Tibial artery (tissue), 4 donors: ENCODE data around the gene MAP2K4.
A peak's percentile ranks its signal among the peaks of the same experiment; 100 is the strongest.

Source experiments
- DNase-seq, 2 donors: peaks; one replicate each; pipeline ENCODE4 v3.0.0-alpha.2; 2019
- H3K27ac ChIP-seq, 2 donors: fragments of 200-600 bp; sonication (generic) in 1 of 2; 1 replicate in 1 of 2; 2 replicates in 1 of 2; pipeline ENCODE4 v1.5.1; 2018 to 2019; ENCODE audit warnings: mild to moderate bottlenecking in 1 of 2
- H3K27me3 ChIP-seq, 2 donors: fragments of 200-600 bp; sonication (generic) in 1 of 2; one replicate each; pipeline versions ENCODE4 v1.5.1 to v1.6.0; 2016 to 2019
- H3K36me3 ChIP-seq, 3 donors: fragments of 200-600 bp; sonication (generic) in 2 of 3; one replicate each; pipeline ENCODE4 v1.5.1; 2016 to 2019; ENCODE audit warnings: mild to moderate bottlenecking in 2 of 3
- H3K4me1 ChIP-seq, 4 donors: fragments of 200-600 bp; sonication (generic) in 2 of 4; 1 replicate in 3 of 4; 2 replicates in 1 of 4; pipeline ENCODE4 v1.5.1; 2016 to 2019
- H3K4me3 ChIP-seq, 2 donors: fragments of 200-600 bp; sonication (generic) in 1 of 2; 1 replicate in 1 of 2; 2 replicates in 1 of 2; pipeline ENCODE4 v1.5.1; 2018 to 2019; ENCODE audit warnings: mild to moderate bottlenecking in 2 of 2
- H3K9me3 ChIP-seq, 3 donors: fragments of 200-600 bp; sonication (generic) in 1 of 3; one replicate each; pipeline ENCODE4 v1.5.1; 2016 to 2019
- intact Hi-C: fragments of 100-400 bp; cut with DNase I; formaldehyde crosslinking; loops from one replicate; pipeline ENCODE4 v1.15.0; 2023; ENCODE audit warnings: low total_unique reads
- TF ChIP-seq, protein P1 (sequence below), 2 experiments: fragments of 200-600 bp in 1 of 2; fragments of 450-650 bp in 1 of 2; IDR thresholded peaks; one replicate each; pipeline ENCODE4 v1.5.1; 2017 to 2019; ENCODE audit warnings: antibody characterized with exemption in 2 of 2, mild to moderate bottlenecking in 1 of 2, moderate library complexity in 1 of 2

MAP2K4 gene

DNA sequence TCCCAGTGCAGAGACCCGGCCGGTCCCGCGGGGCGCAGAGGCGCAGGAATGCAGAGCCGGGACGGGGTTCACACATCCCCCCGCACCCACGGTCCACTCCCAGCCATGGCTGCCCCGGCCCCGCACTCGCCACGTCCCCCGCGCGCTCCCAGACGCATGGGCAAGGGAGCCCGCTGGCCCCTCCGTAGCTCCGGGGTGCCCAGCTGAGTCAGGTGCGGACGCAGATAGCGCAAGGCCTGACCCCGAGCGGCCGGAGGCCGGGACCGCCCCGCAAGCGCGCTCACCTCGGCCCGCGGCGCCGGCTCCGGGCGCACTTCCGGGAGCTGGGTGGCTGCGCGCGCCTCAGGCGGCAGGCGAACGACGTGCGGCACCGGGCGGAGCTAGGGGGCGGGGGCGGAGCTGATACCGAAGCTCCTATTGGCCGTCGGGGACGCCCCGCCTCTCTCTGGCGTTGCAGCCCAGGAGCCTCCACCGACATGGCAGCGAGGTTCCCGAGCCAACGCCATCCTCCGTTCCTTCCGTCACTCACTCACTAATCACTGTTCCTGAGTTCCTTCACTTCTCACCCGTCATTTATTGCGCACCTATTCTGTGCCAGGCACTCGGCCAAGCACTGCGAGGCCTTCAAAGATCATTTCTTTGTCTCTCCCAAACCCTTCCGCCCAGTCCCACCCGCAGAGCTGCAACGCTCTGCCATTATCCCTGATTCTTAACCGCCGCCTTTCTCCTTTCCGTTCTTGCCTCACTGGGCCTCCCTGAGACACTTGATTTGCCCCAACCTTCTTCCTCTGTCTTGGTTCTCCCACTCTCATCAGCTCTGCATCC lies 23.3 kb upstream of the MAP2K4 start, which contains the start of gene ZNF18:
TSS of gene ZNF18 (minus strand) at position 329 of the 825 bp plus-strand sequence. CDS start 4,646 bp downstream, outside the sequence.
- Histone ChIP-seq H3K27ac (peak within 1 kb of the TSS; percentile 77 to 88), H3K4me3 (peak within 1 kb of the TSS; percentile 68 to 79), H3K27me3 (no peaks in the 10 kb centered on the region), H3K9me3 (no peaks in the 10 kb centered on the region), H3K36me3 (peaks cover 0 to 4% (median 4%) of the 10 kb centered on the region in 3 donors), H3K4me1 (peaks cover 0 to 9% (median 4%) of the 10 kb centered on the region in 4 donors)
- peak; percentile 94 to 98 for DNase-seq
- intact Hi-C loops, result loop anchor here (1.0 to 5.0 kb wide), 2 partner anchors 24 to 670 kb away; partner anchors contain the start of gene MYOCD
- TF ChIP-seq, protein P1, sequence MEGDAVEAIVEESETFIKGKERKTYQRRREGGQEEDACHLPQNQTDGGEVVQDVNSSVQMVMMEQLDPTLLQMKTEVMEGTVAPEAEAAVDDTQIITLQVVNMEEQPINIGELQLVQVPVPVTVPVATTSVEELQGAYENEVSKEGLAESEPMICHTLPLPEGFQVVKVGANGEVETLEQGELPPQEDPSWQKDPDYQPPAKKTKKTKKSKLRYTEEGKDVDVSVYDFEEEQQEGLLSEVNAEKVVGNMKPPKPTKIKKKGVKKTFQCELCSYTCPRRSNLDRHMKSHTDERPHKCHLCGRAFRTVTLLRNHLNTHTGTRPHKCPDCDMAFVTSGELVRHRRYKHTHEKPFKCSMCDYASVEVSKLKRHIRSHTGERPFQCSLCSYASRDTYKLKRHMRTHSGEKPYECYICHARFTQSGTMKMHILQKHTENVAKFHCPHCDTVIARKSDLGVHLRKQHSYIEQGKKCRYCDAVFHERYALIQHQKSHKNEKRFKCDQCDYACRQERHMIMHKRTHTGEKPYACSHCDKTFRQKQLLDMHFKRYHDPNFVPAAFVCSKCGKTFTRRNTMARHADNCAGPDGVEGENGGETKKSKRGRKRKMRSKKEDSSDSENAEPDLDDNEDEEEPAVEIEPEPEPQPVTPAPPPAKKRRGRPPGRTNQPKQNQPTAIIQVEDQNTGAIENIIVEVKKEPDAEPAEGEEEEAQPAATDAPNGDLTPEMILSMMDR (IDR thresholded peaks at IDR 0.05), result peak in 1 of 2 experiments; percentile 21

DNA sequence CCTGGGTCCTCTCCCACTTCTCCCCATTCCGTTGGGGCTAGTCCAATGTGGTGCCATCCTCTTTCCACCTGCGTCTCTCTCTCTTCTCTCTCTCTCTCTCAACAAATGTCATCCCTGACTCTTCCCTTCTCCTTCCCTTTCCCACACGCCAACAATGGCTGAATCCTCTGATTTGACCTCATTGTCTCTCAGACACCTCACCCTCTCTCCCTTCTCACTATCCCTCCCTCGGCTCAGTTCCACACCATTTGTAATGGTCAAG lies 22.8 kb upstream of the MAP2K4 start:
- no peak for DNase-seq
- Histone ChIP-seq H3K27ac (peak overlapping the region; percentile 77 to 88), H3K4me3 (peak overlapping the region; percentile 68 to 79), H3K27me3 (no peaks in the 10 kb centered on the region), H3K36me3 (no peaks in the 10 kb centered on the region), H3K9me3 (no peaks in the 10 kb centered on the region), H3K4me1 (peaks cover 0 to 9% (median 4%) of the 10 kb centered on the region in 4 donors)
- intact Hi-C loops, result loop anchor here (1.0 to 5.0 kb wide), 2 partner anchors 23 to 669 kb away; partner anchors contain the start of gene MYOCD
- TF ChIP-seq, protein P1 (IDR thresholded peaks at IDR 0.05), result no peak

DNA sequence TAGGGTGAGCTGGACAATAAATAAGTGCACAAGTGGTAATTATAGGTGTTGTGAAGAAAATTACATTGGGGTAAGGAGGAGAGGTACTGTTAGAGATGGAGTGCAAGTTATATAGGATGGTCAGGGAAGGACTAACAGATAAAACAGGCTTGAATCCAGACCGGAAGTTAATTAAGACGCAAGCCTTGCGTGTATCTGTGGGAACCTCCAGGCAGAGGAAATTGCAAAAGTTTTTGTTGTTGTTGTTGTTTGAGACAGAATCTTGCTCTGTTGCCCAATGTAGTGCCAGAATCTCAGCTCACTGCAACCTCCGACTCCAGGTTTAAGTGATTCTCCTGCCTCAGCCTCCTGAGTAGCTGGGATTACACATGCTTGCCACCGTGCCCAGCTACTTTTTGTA lies 21.0 kb upstream of the MAP2K4 start:
- TF ChIP-seq, protein P1 (IDR thresholded peaks at IDR 0.05), result no peak
- Histone ChIP-seq H3K9me3 (no peaks in the 10 kb centered on the region), H3K36me3 (no peaks in the 10 kb centered on the region), H3K27me3 (no peaks in the 10 kb centered on the region), H3K4me3 (no peak overlapping the region), H3K27ac (no peak overlapping the region), H3K4me1 (peaks cover 0 to 9% (median 4%) of the 10 kb centered on the region in 4 donors)
- intact Hi-C loops, result loop anchor here (5.0 kb wide), 1 partner anchor 668 kb away; the partner anchor contains the start of gene MYOCD
- no peak for DNase-seq

DNA sequence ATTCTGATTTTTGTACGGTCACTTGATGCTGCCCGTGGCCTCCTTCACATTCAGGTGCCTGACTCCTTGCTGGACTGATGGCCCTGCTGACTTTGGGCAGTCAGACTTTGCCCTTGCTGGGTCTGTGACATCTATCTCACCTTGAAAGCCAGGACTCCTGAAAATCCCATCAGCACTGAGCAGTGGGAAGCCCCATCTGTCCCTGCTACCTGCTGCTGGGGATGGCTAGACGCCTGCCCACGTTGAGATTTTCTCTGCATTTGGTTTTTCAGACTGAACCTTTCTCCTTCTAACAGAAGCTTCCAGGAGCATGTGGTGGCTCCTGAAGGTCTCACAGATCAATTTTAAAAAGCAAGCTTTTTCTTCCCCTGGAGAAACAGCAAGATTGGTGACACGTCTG lies 13.2 kb upstream of the MAP2K4 start:
- no peak overlapping the region for H3K27ac ChIP-seq
- intact Hi-C loops, result no loop called here
- no peak overlapping the region for H3K4me3 ChIP-seq
- H3K4me1 ChIP-seq, result peaks cover 0 to 9% (median 0%) of the 10 kb centered on the region in 4 donors
- DNase-seq, result no peak
- TF ChIP-seq, protein P1 (IDR thresholded peaks at IDR 0.05), result no peak
- no peaks in the 10 kb centered on the region for H3K9me3 ChIP-seq
- H3K36me3 ChIP-seq, result no peaks in the 10 kb centered on the region
- H3K27me3 ChIP-seq, result no peaks in the 10 kb centered on the region

DNA sequence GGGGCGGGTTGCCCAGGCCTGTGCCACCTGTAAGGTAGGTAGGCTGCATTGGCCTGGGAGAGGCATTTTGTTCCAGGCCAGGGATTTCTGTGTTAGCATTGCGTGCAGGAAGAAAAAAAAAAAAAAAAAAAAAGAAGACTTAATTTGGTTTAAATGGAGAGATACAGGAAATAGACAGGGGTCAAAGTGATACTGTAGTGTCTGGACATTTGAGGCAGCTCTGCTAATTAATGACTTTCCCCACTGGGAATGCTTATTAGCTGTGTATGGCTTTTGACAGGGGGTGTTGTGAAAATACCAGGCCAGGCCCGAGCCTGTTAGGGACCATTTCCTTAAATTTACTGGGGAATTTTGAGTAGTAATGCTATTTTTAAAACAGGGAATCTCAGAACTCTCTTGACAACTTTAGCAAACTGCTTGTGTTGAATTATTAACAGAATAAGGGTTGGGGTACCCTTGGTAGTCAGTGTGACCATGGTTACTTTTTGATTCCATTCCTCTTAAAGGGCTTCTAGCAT lies 1.0 kb downstream of the MAP2K4 start:
- no peaks in the 10 kb centered on the region for H3K36me3 ChIP-seq
- peak overlapping the region; percentile 77 to 78 for H3K4me3 ChIP-seq
- DNase-seq, result no peak
- no peaks in the 10 kb centered on the region for H3K27me3 ChIP-seq
- intact Hi-C loops, result loop anchor here (1.0 to 10.0 kb wide), 2 partner anchors 24 to 983 kb away; partner anchors contain the start of gene ZNF18
- TF ChIP-seq, protein P1 (IDR thresholded peaks at IDR 0.05), result no peak
- H3K9me3 ChIP-seq, result no peaks in the 10 kb centered on the region
- peak overlapping the region; percentile 75 to 90 for H3K27ac ChIP-seq
- H3K4me1 ChIP-seq, result peaks cover 0 to 46% (median 21%) of the 10 kb centered on the region in 4 donors
